ENCODE data around the gene NEK7.

DNA sequence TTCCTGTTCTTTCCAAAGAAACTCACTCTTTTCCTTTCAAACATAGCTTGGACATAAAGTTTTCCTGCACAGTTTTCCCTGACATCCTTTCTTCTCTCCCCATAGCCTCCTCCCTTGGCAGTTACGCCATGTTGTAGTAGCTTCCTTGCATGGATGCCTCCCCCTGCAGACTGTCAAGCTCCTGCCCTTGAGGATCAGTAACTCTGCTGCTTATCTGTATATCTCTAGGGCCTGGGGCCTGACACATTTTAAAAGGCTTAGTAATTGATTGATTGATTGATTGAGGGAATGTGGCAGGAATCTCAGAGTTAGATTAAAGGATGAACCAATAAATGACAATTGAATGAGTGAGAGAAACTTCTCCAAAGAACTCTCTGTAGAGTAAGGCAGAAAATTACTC, 143.7 kb downstream of the NEK7 start:
- TF ChIP-seq POLR2A (IDR thresholded peaks at IDR 0.05; ENCODE audit: low read depth, low read length) (no peak), POLR2AphosphoS5 (IDR thresholded peaks at IDR 0.05; ENCODE audit: low read depth, low read length) (no peak)

Data from GM12892 (cell line).